ENCODE results near the gene HPS5. TPM values are rescaled to one million over a fixed set of nuclear protein-coding genes. Genes with fewer than 3 reads are reported as not detected.
A peak's percentile ranks its signal among the peaks of the same experiment; 100 is the strongest.
"Not testable (repeated sequence)": the region's sequence is repeated elsewhere in the genome, so short reads cannot be mapped to it uniquely, and the experiment has no call there.

HPS5 gene
- total RNA-seq, 4 donors from 2014 or later, result 17.0 to 24.5 (median 18.6) TPM

GRCh38 chr11:18246379-18247190 lies 75.4 kb downstream of the HPS5 start:
- H3K27me3 ChIP-seq; H3K27ac ChIP-seq (replicated peaks in 1 of 4); H3K4me1 ChIP-seq; DNase-seq (ENCODE audit: extremely low spot score); intact Hi-C loops (cut with DNase I); H3K4me3 ChIP-seq; H3K36me3 ChIP-seq; H3K9me3 ChIP-seq: not testable (repeated sequence)
- 81% methylated on average over 10 of the region's 11 CpGs for WGBS

DNA sequence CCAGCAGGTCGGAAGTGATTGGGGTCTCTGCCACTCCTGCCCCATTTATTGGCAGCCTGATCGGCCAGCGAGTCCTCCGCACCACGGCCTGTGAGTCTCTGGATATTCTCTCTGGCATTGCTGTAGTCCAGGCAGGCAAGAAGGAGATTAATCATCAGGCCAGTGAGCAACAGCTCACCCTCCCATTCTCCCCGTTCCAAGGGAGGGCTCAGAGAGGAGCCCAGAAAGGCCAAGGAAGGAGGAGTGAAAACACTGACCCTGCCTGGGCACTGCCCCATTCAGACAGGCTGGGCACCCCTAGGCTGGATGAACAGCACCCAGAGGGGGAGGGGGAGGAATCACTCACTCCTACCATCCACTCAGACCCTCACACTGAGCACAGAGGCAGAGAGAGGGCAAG lies 76.5 kb downstream of the HPS5 start:
- no peak for DNase-seq (ENCODE audit: extremely low spot score)

GRCh38 chr11:18243783-18244362 lies 78.1 kb downstream of the HPS5 start:
- 0% methylated on average over 1 of the region's 1 CpG for WGBS
- TF ChIP-seq, protein P1, sequence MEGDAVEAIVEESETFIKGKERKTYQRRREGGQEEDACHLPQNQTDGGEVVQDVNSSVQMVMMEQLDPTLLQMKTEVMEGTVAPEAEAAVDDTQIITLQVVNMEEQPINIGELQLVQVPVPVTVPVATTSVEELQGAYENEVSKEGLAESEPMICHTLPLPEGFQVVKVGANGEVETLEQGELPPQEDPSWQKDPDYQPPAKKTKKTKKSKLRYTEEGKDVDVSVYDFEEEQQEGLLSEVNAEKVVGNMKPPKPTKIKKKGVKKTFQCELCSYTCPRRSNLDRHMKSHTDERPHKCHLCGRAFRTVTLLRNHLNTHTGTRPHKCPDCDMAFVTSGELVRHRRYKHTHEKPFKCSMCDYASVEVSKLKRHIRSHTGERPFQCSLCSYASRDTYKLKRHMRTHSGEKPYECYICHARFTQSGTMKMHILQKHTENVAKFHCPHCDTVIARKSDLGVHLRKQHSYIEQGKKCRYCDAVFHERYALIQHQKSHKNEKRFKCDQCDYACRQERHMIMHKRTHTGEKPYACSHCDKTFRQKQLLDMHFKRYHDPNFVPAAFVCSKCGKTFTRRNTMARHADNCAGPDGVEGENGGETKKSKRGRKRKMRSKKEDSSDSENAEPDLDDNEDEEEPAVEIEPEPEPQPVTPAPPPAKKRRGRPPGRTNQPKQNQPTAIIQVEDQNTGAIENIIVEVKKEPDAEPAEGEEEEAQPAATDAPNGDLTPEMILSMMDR (IDR thresholded peaks at IDR 0.05), result peak in 2 of 3 experiments; percentile 34 to 56
- no peak for TF ChIP-seq POLR2A (IDR thresholded peaks at IDR 0.05; ENCODE audit: low read depth)
- H3K9me3 ChIP-seq, result no peaks in the 10 kb centered on the region
- H3K4me3 ChIP-seq, result no peak overlapping the region
- no peaks in the 10 kb centered on the region for H3K27me3 ChIP-seq
- DNase-seq (ENCODE audit: extremely low spot score), result no peak
- H3K36me3 ChIP-seq, result no peaks in the 10 kb centered on the region
- intact Hi-C loops (cut with DNase I), result no loop called here
- H3K4me1 ChIP-seq, result no peaks in the 10 kb centered on the region
- no peak overlapping the region for H3K27ac ChIP-seq (replicated peaks in 1 of 4)

More for the DNA sequence above, 76.5 kb downstream of the HPS5 start:
- H3K4me3 ChIP-seq, result no peak overlapping the region
- no peaks in the 10 kb centered on the region for H3K36me3 ChIP-seq
- H3K4me1 ChIP-seq, result no peaks in the 10 kb centered on the region
- intact Hi-C loops (cut with DNase I), result no loop called here
- H3K27me3 ChIP-seq, result no peaks in the 10 kb centered on the region
- TF ChIP-seq, protein P1 (IDR thresholded peaks at IDR 0.05), result no peak
- TF ChIP-seq POLR2AphosphoS5 (IDR thresholded peaks at IDR 0.05) (no peak), EP300 (IDR thresholded peaks at IDR 0.05) (no peak), POLR2A (IDR thresholded peaks at IDR 0.05; ENCODE audit: low read depth) (no peak)
- no peak overlapping the region for H3K27ac ChIP-seq (replicated peaks in 1 of 4)
- 55% methylated on average over 5 of the region's 6 CpGs for WGBS
- H3K9me3 ChIP-seq, result no peaks in the 10 kb centered on the region

- Histone ChIP-seq H3K4me1 (no peaks in the 10 kb centered on the region), H3K27me3 (no peaks in the 10 kb centered on the region), H3K9me3 (no peaks in the 10 kb centered on the region), H3K36me3 (no peaks in the 10 kb centered on the region), H3K4me3 (no peak overlapping the region), H3K27ac (replicated peaks in 1 of 4) (no peak overlapping the region)
- intact Hi-C loops (cut with DNase I), result no loop called here
- TF ChIP-seq, protein P1 (IDR thresholded peaks at IDR 0.05), result no peak
- no peak for TF ChIP-seq EP300 (IDR thresholded peaks at IDR 0.05)
- no peak for DNase-seq (ENCODE audit: extremely low spot score)
- WGBS, result 65% methylated on average over 1 of the region's 1 CpG
Measured at GRCh38 chr11:18239655-18240054, 82.3 kb downstream of the HPS5 start.

- TF ChIP-seq, protein P1 (IDR thresholded peaks at IDR 0.05), result no peak
- Histone ChIP-seq H3K9me3 (no peaks in the 10 kb centered on the region), H3K4me3 (no peak within 1 kb of the TSS), H3K4me1 (no peaks in the 10 kb centered on the region), H3K27me3 (no peaks in the 10 kb centered on the region), H3K27ac (replicated peaks in 1 of 4) (no peak within 1 kb of the TSS), H3K36me3 (no peaks in the 10 kb centered on the region)
- intact Hi-C loops (cut with DNase I), result no loop called here
- DNase-seq (ENCODE audit: extremely low spot score), result no peak
- WGBS, result 72% methylated on average over 2 of the region's 2 CpGs
Measured at GRCh38 chr11:18236664-18237356, 85.1 kb downstream of the HPS5 start, which contains the start of gene SAA4. TSS of gene SAA4 (minus strand) at chr11:18236802. CDS start at chr11:18235926, 876 bp downstream.

Measured in esophagus muscularis mucosa (tissue), 4 donors.